ENCODE results near the gene KRTCAP2. TPM values are rescaled to one million over a fixed set of nuclear protein-coding genes. Genes with fewer than 3 reads are reported as not detected.

Gene KRTCAP2
- 96.6 and 105 TPM in 2 replicates for total RNA-seq

DNA sequence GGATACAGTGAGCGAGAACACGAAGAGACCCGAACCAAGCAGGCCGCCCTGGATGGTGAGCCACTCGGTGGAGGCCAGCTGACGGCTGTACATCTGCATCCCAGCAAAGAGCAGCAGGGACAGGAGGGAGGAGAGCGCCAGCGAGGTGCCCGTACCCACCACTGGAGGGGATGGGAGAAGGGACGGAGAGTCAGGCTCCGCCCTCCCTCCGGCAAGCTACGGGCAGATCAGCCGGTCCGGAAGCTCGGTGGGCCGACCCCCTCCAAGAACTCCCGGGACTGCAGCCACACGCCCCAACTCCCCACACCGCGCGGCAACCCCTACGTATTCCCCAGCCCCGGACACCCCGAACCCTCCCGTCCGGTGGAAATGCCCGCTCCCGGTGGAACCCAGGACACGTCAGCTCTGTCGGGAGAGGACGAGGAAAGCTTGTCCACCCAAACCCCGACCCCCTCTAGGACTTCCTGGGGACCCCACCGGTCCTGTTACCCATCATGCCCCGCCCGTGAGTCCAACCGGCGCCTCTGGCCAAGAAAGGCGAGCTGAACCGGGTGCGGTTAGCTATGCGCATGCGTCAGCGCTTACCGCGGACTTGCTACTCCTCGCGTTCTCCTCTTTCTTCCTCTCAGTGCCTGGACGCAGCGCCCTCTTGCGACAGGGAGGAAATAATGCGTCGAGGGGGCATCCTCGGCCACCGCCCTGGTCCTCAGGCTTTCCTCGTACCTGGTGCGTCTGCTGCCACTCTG lies at the start of gene KRTCAP2:
KRTCAP2 (minus strand) TSS at position 573 of the 746 bp plus-strand sequence; CDS start at position 493, 80 bp downstream.

DNA sequence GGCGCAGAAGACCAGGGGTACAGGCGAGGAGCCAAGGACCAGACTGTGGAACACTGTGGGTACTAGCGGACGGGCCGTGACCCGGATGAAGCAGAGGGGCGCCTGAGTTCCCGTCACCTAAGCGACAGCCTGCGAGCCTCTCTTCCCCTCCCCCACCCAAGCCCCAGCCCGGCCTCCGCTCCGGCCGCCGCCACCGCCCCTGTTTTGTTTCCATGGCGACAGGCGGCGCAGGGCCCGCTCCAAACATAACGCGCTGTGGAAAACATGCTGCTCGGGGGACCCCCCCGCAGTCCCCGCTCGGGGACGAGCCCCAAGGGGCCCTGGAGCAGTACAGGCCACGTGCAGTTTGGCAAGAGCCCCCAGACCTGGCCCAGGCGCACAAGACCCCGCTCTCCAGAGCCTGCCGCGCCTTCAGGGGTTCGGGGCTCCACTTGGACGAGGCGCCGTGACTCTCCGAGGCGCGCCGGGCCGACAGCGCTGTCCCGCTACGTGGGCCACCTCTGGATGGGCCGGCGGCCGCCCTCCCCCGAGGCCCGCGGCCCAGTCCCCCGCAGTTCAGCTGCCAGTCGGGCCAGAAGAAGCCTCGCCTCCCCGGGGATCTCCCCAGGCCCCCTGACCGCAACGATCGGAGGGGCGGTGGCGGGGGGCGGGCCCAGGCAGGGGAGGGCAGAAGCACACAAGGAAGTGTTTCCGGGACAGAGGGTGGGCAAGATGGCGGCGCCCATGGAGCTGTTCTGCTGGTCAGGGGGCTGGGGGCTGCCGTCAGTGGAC lies 35.6 kb upstream of the KRTCAP2 start, which contains the start of gene MTX1:
MTX1 (plus strand) TSS at position 155 of the 771 bp plus-strand sequence; CDS start at position 265, 110 bp downstream.

GRCh38 chr1:155207806-155208540 lies 34.9 kb upstream of the KRTCAP2 start, which contains the start of gene THBS3:
TSS of gene THBS3 (minus strand) at chr1:155207897. CDS start at chr1:155207876, 21 bp downstream.

GRCh38 chr1:155173478-155174323 lies 597 bp upstream of the KRTCAP2 start, which contains the start of gene TRIM46:
TSS of gene TRIM46 (plus strand) at chr1:155173849. CDS start at chr1:155173967, 118 bp downstream.

DNA sequence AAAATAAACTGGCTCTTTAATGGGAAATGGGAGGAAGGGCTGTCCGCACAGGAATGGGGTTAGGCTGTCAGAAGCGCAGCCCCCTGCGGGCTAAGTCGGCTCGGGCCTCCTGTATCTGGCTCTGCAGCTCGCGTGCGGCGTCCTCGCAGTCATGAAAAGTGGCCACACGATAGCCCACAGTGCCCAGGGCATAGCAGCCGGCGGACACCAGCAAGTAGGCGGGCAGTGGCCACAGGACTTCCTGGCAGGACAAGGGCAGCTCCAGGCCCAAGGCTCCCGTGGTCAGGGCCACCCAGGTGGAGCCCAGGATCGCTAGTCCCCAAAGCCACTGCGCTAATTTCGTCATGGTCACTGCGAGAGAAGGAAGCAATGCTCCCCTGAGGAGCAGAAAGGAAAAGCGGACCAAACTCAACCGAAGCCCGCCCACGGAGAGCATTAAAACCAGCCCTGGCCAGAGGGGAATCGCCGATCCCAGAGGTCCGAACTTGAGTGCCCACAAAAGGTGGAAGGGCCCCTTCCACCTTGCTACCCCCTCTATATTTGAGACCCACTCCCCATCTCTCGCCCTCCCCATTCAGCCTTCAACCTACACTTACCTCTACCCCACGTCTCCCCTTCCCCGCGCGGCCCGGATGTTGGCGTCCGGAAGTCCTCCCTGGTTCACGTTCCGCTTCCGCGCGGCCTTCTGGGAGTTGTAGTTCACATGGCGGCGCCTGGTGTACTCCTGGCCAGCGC lies 33.0 kb downstream of the KRTCAP2 start, which contains the start of gene DPM3:
DPM3 (minus strand) TSS at position 637 of the 735 bp plus-strand sequence; CDS start at position 346, 291 bp downstream.

GRCh38 chr1:155135415-155136028 lies 37.6 kb downstream of the KRTCAP2 start, which contains the start of gene SLC50A1:
TSS of gene SLC50A1 (plus strand) at chr1:155135852. CDS start at chr1:155135912, 60 bp downstream.

GRCh38 chr1:155127105-155127966 lies 45.8 kb downstream of the KRTCAP2 start, which contains the start of gene EFNA1:
TSS of gene EFNA1 (plus strand) at chr1:155127876. CDS start at chr1:155127978, 102 bp downstream.

Other genes with a start within 250 kb of the KRTCAP2 start
- 8.8 and 13.7 TPM in 2 replicates for gene PMVK, start 236.6 kb downstream of the KRTCAP2 start, total RNA-seq
- 90.7 and 96.4 TPM in 2 replicates for gene PBXIP1, start 217.2 kb downstream of the KRTCAP2 start, total RNA-seq
- 4.9 and 5.0 TPM in 2 replicates for gene PYGO2, start 211.5 kb downstream of the KRTCAP2 start, total RNA-seq
- gene SHC1, start 202.6 kb downstream of the KRTCAP2 start, total RNA-seq, result 144 and 203 TPM in 2 replicates
- 49.8 and 80.9 TPM in 2 replicates for gene CKS1B, start 198.6 kb downstream of the KRTCAP2 start, total RNA-seq
- 23.7 and 28.6 TPM in 2 replicates for gene FLAD1, start 190.0 kb downstream of the KRTCAP2 start, total RNA-seq
- gene LENEP, start 179.7 kb downstream of the KRTCAP2 start, total RNA-seq, result 0.18 TPM in 1 of 2 replicates, not detected in the other
- 10.1 and 15.6 TPM in 2 replicates for gene ZBTB7B, start 170.5 kb downstream of the KRTCAP2 start, total RNA-seq
- 0.09 TPM in 1 of 2 replicates, not detected in the other for gene DCST2, start 139.5 kb downstream of the KRTCAP2 start, total RNA-seq
- gene DCST1, start 139.5 kb downstream of the KRTCAP2 start, total RNA-seq, result not detected in 2 replicates
- gene ADAM15, start 122.0 kb downstream of the KRTCAP2 start, total RNA-seq, result 279 and 339 TPM in 2 replicates
- 8.7 and 11.3 TPM in 2 replicates for gene EFNA4, start 109.6 kb downstream of the KRTCAP2 start, total RNA-seq
- gene EFNA3, start 94.5 kb downstream of the KRTCAP2 start, total RNA-seq, result 1.0 and 1.6 TPM in 2 replicates
- gene EFNA1, start 45.4 kb downstream of the KRTCAP2 start, total RNA-seq, result 62.8 and 82.9 TPM in 2 replicates
- gene SLC50A1, start 37.5 kb downstream of the KRTCAP2 start, total RNA-seq, result 20.9 and 25.9 TPM in 2 replicates
- 29.1 and 35.1 TPM in 2 replicates for gene DPM3, start 32.8 kb downstream of the KRTCAP2 start, total RNA-seq
- 4.9 and 5.9 TPM in 2 replicates for gene TRIM46, start 545 bp upstream of the KRTCAP2 start, total RNA-seq
- gene THBS3, start 34.6 kb upstream of the KRTCAP2 start, total RNA-seq, result 12.9 and 13.5 TPM in 2 replicates
- gene MTX1, start 35.4 kb upstream of the KRTCAP2 start, total RNA-seq, result 37.1 and 45.6 TPM in 2 replicates
- 2.8 and 5.6 TPM in 2 replicates for gene ENTREP3, start 82.2 kb upstream of the KRTCAP2 start, total RNA-seq
- 24.5 and 26.4 TPM in 2 replicates for gene SCAMP3, start 89.1 kb upstream of the KRTCAP2 start, total RNA-seq
- gene CLK2, start 100.2 kb upstream of the KRTCAP2 start, total RNA-seq, result 20.2 and 29.8 TPM in 2 replicates
- gene HCN3, start 104.2 kb upstream of the KRTCAP2 start, total RNA-seq, result 0.56 and 0.90 TPM in 2 replicates
- under 0.01 TPM in 1 of 2 replicates, not detected in the other for gene PKLR, start 128.1 kb upstream of the KRTCAP2 start, total RNA-seq
- 151 and 294 TPM in 2 replicates for gene FDPS, start 135.6 kb upstream of the KRTCAP2 start, total RNA-seq
- 8.5 and 10.1 TPM in 2 replicates for gene RUSC1, start 147.6 kb upstream of the KRTCAP2 start, total RNA-seq